Tibial nerve (tissue), 4 donors: ENCODE measurements around the gene TEX264.

ENCODE experiments used
- CTCF ChIP-seq, 5 experiments: fragments of 200-600 bp in 3 of 5; fragments of 450-650 bp in 2 of 5; sonication (generic) in 3 of 5; IDR thresholded peaks; one replicate each; pipeline ENCODE4 v1.5.1; 2016 to 2019; ENCODE audit warnings: antibody characterized with exemption in 5 of 5, mild to moderate bottlenecking in 3 of 5, moderate library complexity in 2 of 5
- EP300 ChIP-seq, 2 donors: sonication (generic); formaldehyde crosslinking; IDR thresholded peaks; one replicate each; pipeline ENCODE4 v1.6.1; 2017; ENCODE audit warnings: antibody characterized with exemption in 2 of 2, mild to moderate bottlenecking in 1 of 2
- POLR2A ChIP-seq, 2 donors: fragments of 450-650 bp; IDR thresholded peaks; one replicate each; pipeline ENCODE4 v1.6.1; 2017; ENCODE audit warnings: antibody characterized with exemption in 2 of 2, mild to moderate bottlenecking in 2 of 2, moderate library complexity in 2 of 2

GRCh38 chr3:51698209-51698608, 27.2 kb downstream of the TEX264 start:
- TF ChIP-seq CTCF (IDR thresholded peaks at IDR 0.05) (no peak), EP300 (IDR thresholded peaks at IDR 0.05) (no peak), POLR2A (IDR thresholded peaks at IDR 0.05) (no peak)
